ENCODE measurements around the gene ZFAND2A. TPM values are rescaled to one million over a fixed set of nuclear protein-coding genes. Genes with fewer than 3 reads are reported as not detected.

Gene ZFAND2A
- total RNA-seq, 4 donors from 2014 or later: 27.5 to 57.0 (median 37.4) TPM

- intact Hi-C loops (cut with DNase I): no loop called here
- no peak for TF ChIP-seq POLR2A (IDR thresholded peaks at IDR 0.05)
- TF ChIP-seq, protein P1, sequence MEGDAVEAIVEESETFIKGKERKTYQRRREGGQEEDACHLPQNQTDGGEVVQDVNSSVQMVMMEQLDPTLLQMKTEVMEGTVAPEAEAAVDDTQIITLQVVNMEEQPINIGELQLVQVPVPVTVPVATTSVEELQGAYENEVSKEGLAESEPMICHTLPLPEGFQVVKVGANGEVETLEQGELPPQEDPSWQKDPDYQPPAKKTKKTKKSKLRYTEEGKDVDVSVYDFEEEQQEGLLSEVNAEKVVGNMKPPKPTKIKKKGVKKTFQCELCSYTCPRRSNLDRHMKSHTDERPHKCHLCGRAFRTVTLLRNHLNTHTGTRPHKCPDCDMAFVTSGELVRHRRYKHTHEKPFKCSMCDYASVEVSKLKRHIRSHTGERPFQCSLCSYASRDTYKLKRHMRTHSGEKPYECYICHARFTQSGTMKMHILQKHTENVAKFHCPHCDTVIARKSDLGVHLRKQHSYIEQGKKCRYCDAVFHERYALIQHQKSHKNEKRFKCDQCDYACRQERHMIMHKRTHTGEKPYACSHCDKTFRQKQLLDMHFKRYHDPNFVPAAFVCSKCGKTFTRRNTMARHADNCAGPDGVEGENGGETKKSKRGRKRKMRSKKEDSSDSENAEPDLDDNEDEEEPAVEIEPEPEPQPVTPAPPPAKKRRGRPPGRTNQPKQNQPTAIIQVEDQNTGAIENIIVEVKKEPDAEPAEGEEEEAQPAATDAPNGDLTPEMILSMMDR (IDR thresholded peaks at IDR 0.05): no peak
Observed at GRCh38 chr7:1130021-1130990, 29.7 kb downstream of the ZFAND2A start.

GRCh38 chr7:1129431-1129830 lies 30.6 kb downstream of the ZFAND2A start:
- no peak for DNase-seq
- TF ChIP-seq, protein P1 (IDR thresholded peaks at IDR 0.05): no peak
- no peak for TF ChIP-seq POLR2A (IDR thresholded peaks at IDR 0.05)
- Histone ChIP-seq H3K27me3 (no peaks in the 10 kb centered on the region), H3K9me3 (no peaks in the 10 kb centered on the region), H3K36me3 (no peaks in the 10 kb centered on the region), H3K27ac (no peak overlapping the region), H3K4me3 (replicated peaks in 1 of 3) (no peak overlapping the region), H3K4me1 (peaks cover 8 to 10% of the 10 kb centered on the region in 2 donors)
- intact Hi-C loops (cut with DNase I): no loop called here
- WGBS, 2 donors: 94 to 99% methylated on average over 8 to 9 of the region's 13 CpGs

More at GRCh38 chr7:1130021-1130990, 29.7 kb downstream of the ZFAND2A start:
- 96% methylated on average over 24 to 25 of the region's 26 CpGs for WGBS, 2 donors
- no peaks in the 10 kb centered on the region for H3K9me3 ChIP-seq
- no peaks in the 10 kb centered on the region for H3K27me3 ChIP-seq
- no peak overlapping the region for H3K27ac ChIP-seq
- H3K4me3 ChIP-seq (replicated peaks in 1 of 3): no peak overlapping the region
- DNase-seq: no peak
- H3K4me1 ChIP-seq: peaks cover 6 to 7% of the 10 kb centered on the region in 2 donors
- no peaks in the 10 kb centered on the region for H3K36me3 ChIP-seq

DNA sequence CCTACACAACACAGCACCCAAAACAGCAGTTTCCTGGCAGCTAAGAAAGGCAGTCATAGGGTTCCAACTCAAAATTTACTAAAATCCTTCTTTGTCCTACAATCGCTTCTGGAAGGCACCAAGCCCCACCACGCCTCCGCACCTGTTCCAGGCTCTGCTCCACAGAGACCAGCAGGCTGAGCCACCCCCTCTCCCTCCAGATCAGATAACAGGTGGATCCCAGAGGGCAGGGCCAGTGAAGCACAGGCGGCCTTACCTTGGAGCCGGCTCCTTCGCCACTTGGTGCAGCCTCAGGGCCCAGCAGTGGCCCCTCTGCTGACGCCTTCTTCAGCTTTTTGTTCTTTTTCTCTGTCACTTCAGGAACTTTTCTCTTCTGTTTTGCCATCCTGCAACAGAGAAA lies 33.0 kb downstream of the ZFAND2A start:
- DNase-seq: no peak
- Histone ChIP-seq H3K27ac (no peak overlapping the region), H3K4me3 (replicated peaks in 1 of 3) (no peak overlapping the region), H3K4me1 (peaks cover 22 to 31% of the 10 kb centered on the region in 2 donors), H3K9me3 (no peaks in the 10 kb centered on the region), H3K36me3 (no peaks in the 10 kb centered on the region), H3K27me3 (no peaks in the 10 kb centered on the region)
- intact Hi-C loops (cut with DNase I): no loop called here
- WGBS, 2 donors: 95 to 97% methylated on average over 7 of the region's 7 CpGs
- no peak for TF ChIP-seq POLR2A (IDR thresholded peaks at IDR 0.05)
- TF ChIP-seq, protein P1 (IDR thresholded peaks at IDR 0.05): no peak

DNA sequence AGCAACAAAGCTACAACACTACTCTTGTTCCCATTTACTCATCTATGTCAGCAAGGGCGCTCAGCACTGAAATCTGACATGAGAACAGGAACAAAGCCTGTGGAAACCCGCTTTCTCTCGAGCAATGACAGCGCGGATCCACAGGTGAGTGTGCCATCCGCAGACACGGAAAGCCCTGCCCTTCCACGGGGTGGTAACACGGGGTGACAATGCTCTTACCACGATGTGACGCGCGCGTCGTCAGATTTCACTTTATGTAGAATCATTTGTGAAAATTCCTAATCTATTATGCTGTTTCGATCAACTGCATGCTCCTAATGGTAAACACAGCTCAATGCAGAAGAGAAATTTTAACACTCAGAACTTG lies 34.4 kb downstream of the ZFAND2A start:
- Histone ChIP-seq H3K4me3 (replicated peaks in 1 of 3) (no peak overlapping the region), H3K27me3 (no peaks in the 10 kb centered on the region), H3K9me3 (no peaks in the 10 kb centered on the region), H3K27ac (no peak overlapping the region), H3K36me3 (no peaks in the 10 kb centered on the region), H3K4me1 (peaks cover 31 to 44% of the 10 kb centered on the region in 2 donors)
- intact Hi-C loops (cut with DNase I): no loop called here
- no peak for TF ChIP-seq POLR2A (IDR thresholded peaks at IDR 0.05)
- TF ChIP-seq, protein P1 (IDR thresholded peaks at IDR 0.05): no peak
- WGBS, 2 donors: 96 to 98% methylated on average over 16 of the region's 16 CpGs
- DNase-seq: no peak

All from thyroid gland (tissue), 4 donors.